Adrenal gland (tissue), 5 donors: ENCODE data around the gene PAM16.

ENCODE experiments used
- POLR2A ChIP-seq, 2 donors: fragments of 450-650 bp; IDR thresholded peaks; one replicate each; pipeline ENCODE4 v1.6.1; 2017; ENCODE audit warnings: antibody characterized with exemption in 2 of 2, mild to moderate bottlenecking in 2 of 2, moderate library complexity in 1 of 2
- TF ChIP-seq, protein P1 (sequence below), 6 experiments: fragments of 450-650 bp in 4 of 6; fragments of 200-600 bp in 2 of 6; sonication (generic) in 1 of 6; IDR thresholded peaks; 1 replicate in 5 of 6; 2 replicates in 1 of 6; pipeline versions ENCODE4 v1.5.1 to v1.8.0; 2016 to 2021; ENCODE audit warnings: antibody characterized with exemption in 6 of 6, mild to moderate bottlenecking in 2 of 6, moderate library complexity in 1 of 6
- donor health status: DM: no; HTN: no; CAD: no.

DNA sequence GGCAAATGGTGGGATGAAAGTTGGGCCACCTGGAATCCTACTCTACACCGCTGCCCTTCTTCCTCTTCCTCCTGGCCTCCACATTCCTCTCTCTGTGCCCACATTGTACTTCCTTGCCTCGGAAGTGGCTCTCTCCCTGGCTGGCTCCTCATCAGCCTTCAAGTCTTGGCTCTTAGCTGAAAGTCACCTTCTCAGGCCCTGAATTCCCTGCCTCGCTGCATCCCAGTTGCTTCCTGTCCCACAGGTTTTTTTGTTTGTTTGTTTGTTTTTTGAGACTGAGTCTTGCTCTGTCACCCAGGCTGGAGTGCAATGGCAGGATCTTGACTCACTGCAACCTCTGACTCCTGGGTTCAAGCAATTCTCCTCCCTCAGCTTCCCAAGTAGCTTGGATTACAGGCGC lies 2.6 kb upstream of the PAM16 start:
- TF ChIP-seq, protein P1, sequence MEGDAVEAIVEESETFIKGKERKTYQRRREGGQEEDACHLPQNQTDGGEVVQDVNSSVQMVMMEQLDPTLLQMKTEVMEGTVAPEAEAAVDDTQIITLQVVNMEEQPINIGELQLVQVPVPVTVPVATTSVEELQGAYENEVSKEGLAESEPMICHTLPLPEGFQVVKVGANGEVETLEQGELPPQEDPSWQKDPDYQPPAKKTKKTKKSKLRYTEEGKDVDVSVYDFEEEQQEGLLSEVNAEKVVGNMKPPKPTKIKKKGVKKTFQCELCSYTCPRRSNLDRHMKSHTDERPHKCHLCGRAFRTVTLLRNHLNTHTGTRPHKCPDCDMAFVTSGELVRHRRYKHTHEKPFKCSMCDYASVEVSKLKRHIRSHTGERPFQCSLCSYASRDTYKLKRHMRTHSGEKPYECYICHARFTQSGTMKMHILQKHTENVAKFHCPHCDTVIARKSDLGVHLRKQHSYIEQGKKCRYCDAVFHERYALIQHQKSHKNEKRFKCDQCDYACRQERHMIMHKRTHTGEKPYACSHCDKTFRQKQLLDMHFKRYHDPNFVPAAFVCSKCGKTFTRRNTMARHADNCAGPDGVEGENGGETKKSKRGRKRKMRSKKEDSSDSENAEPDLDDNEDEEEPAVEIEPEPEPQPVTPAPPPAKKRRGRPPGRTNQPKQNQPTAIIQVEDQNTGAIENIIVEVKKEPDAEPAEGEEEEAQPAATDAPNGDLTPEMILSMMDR (IDR thresholded peaks at IDR 0.05), result no peak
- no peak for TF ChIP-seq POLR2A (IDR thresholded peaks at IDR 0.05)
